Measurements from ENCODE around the gene PC.
"Not testable (repeated sequence)": the region's sequence is repeated elsewhere in the genome, so short reads cannot be mapped to it uniquely, and the experiment has no call there.

The PC gene

GRCh38 chr11:67001332-67001731, 43.1 kb upstream of the PC start:
- no peak for DNase-seq (ENCODE audit: low spot score)
- no peak for TF ChIP-seq CTCF (IDR thresholded peaks at IDR 0.05; ENCODE audit: extremely low read depth, missing control alignments)

- DNase-seq (ENCODE audit: low spot score) = no peak
- TF ChIP-seq CTCF (IDR thresholded peaks at IDR 0.05; ENCODE audit: extremely low read depth, missing control alignments) = no peak
Observed at GRCh38 chr11:66999555-66999954, 41.4 kb upstream of the PC start.

- no peak for TF ChIP-seq CTCF (IDR thresholded peaks at IDR 0.05; ENCODE audit: extremely low read depth, missing control alignments)
- no peak for DNase-seq (ENCODE audit: low spot score)
Observed at GRCh38 chr11:66996609-66997273, 38.6 kb upstream of the PC start.

- TF ChIP-seq CTCF (IDR thresholded peaks at IDR 0.05; ENCODE audit: extremely low read depth, missing control alignments) = no peak
- no peak for DNase-seq (ENCODE audit: low spot score)
Observed at GRCh38 chr11:66992041-66992440, 33.9 kb upstream of the PC start.

- not testable (repeated sequence) for DNase-seq (ENCODE audit: low spot score)
Observed at GRCh38 chr11:66989360-66989759, 31.2 kb upstream of the PC start.

- DNase-seq (ENCODE audit: low spot score) = not testable (repeated sequence)
Observed at GRCh38 chr11:66988741-66989140, 30.6 kb upstream of the PC start.

- DNase-seq (ENCODE audit: low spot score) = peak; percentile 18
- TF ChIP-seq CTCF (IDR thresholded peaks at IDR 0.05; ENCODE audit: extremely low read depth, missing control alignments) = no peak
Observed at GRCh38 chr11:66987924-66988637, 29.9 kb upstream of the PC start.

- peak; percentile 12 for DNase-seq (ENCODE audit: low spot score)
Observed at GRCh38 chr11:66987158-66987620, 29.0 kb upstream of the PC start.

More at GRCh38 chr11:66987158-66987620, 29.0 kb upstream of the PC start:
- TF ChIP-seq CTCF (IDR thresholded peaks at IDR 0.05; ENCODE audit: extremely low read depth, missing control alignments) = no peak

All from GM20000 (cell line).